HTR-8/SVneo (cell line): Measurements from ENCODE around the gene EDARADD.
A peak's percentile ranks its signal among the peaks of the same experiment; 100 is the strongest.

Experiments used
- DNase-seq: peaks from one replicate; pipeline ENCODE4 v3.0.0; 2011; ENCODE audit warnings: low spot score, mixed read lengths; ENCODE audit not compliant: insufficient read length
- FAIRE-seq: peaks from 2 replicates; lab custom pipeline; 2011; peaks lifted over from hg19 to GRCh38; lab: Jason Lieb, UNC

EDARADD gene

DNA sequence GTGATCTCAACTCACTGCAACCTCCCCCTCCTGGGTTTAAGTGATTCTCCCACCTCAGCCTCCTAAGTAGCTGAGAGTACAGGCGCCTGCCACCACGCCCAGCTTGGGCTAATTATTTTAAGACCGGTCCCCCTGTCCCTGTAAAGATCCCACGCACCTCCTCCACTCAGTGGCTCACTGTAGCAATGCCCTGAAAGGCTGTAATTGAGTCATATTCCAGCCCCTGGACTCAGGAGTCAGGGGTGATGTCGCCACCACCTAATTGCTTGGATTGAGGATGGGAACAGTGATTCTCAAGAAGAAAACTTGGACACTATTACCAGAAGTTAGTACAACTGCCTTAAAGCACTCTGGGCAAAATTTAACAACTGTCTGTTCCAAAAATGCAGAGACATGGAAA lies 3.1 kb upstream of the EDARADD start:
- FAIRE-seq (no peak), DNase-seq (no peak)

DNA sequence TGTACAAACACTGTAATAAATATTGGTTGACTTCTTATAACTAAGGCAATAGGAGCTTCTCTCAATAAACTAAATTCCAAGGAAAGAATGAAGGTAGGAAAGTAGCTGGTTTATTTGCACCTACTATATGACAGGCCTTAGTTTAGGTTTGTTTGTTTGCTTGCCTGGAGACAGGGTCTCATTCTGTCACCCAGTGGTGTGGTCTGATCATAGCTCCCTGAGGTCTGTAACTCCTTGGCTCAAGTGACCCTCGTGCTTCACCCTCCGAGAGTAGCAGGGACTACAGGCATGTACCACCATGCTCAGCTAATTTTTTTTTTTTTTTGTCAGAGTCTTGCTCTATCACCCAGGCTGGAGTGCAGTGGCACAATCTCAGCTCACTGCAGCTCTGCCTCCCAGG lies 1.9 kb upstream of the EDARADD start:
- FAIRE-seq: no peak
- DNase-seq: no peak

GRCh38 chr1:236394879-236395229 lies 768 bp downstream of the EDARADD start:
- no peak for FAIRE-seq
- no peak for DNase-seq

DNA sequence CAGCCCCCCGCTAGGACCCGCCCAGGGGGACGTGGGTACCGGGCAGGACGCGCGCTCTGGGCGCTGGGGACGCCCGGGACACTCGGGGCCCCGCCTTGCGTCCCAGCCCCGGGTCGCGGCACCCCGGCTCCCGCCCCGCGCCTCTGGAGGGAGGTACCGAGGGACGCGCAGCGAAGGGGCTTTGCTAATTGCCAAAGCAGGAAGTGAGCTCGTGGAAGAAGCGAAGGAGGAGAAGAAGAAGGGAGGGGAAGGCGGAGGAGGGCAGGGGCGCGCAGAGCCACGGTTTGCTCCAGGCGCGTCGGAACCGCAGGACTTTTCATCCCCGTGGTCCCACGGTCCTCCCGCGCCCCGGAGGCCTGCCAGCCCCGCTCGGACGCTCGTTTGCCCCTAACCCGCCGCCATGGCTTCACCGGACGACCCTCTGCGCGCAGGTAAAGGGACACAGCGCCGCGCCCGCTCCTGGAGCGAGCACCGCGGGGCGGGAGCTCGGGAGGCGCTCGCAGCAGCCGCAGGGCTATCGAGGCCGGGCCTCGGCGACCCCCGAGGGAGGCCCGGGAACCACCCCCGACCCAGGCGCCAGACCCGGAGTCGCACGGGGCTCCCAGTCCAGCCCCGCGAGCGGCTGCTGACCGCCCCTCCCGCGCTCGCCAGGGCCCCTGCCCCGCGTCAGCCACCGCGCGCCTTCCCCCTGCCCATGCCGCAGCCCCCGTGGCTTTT lies 1.3 kb downstream of the EDARADD start:
- no peak for FAIRE-seq
- peak; percentile 67 for DNase-seq

DNA sequence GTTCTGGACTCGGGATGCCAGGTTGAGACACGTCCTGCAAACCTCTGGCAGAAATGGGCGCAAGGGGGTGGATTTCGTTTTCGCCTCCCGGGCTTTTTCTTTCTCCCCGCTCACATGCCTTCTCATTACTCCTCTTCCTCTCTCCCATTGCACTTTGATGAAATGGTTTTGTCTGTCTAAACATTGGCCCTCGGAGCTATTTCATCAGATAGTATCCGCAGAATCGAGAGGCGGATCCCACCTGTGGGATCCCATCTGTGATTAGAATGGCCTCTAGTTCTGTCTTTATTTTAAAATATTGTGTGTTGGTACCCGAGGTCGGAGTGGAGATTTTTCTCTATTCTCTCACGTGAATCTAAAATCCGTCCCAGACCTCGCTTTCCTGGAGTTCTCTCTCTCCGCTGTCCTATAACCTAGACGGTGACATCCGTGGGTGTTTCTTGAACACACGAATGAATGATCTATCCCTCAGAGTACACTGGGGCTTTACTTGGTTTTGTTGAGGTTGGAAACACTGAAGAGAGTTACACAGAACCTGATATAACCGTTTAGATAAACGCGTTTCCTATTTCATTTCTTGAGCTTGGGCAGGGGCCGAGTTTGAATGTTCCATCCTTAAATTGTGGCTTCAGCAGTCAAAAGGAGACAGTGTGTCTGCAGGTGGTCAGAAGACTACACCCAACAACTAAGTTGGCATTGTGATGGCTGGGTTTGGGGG lies 2.0 kb downstream of the EDARADD start:
- no peak for DNase-seq
- FAIRE-seq: no peak

DNA sequence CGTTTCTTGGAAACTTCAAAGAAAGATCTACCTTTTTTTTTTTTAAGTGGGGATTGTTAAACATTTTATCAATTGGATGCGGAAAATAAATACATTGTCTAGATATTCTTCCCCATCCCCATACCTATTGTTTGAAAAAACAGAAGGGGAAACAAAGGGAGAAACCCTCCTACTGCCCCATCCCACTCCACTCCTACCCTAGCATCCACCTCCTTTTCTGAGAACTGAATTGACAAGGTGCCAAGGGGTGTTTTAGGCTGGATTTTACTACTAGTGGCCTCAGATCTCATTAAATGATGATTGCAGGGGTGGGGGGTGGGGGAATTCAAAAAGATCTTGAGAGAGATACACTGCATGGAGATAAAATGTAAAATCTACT lies 2.6 kb downstream of the EDARADD start:
- no peak for FAIRE-seq
- no peak for DNase-seq

DNA sequence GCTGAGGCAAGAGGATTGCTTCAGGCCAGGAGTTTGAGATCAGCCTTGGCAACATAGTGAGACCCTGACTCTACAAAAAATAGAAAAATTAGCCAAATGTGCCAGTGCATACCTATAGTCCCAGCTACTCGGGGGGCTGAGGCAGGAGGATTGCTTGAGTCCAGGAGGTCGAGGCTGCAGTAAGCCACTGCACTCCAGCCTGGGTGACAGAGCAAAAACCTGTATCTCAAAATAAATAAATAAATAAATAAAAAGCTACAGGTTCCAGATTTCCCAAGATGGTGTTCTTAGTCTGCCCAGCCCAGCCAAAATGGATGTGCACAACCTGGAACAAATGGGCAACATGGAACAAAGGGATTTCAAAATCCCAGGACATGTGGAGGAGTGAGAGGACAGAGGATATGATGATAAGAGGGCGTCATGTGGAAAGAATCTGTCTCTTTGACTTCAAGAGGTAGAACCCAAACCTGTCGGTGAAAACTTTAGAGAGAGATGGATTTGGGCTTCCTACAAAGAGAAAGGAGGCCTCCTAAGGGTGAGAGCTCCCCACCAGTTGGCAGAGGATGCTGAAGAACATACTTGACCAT lies 3.2 kb downstream of the EDARADD start:
- DNase-seq (no peak), FAIRE-seq (no peak)

- DNase-seq (no peak), FAIRE-seq (no peak)
Measured at GRCh38 chr1:236398538-236398937, 4.5 kb downstream of the EDARADD start.

DNA sequence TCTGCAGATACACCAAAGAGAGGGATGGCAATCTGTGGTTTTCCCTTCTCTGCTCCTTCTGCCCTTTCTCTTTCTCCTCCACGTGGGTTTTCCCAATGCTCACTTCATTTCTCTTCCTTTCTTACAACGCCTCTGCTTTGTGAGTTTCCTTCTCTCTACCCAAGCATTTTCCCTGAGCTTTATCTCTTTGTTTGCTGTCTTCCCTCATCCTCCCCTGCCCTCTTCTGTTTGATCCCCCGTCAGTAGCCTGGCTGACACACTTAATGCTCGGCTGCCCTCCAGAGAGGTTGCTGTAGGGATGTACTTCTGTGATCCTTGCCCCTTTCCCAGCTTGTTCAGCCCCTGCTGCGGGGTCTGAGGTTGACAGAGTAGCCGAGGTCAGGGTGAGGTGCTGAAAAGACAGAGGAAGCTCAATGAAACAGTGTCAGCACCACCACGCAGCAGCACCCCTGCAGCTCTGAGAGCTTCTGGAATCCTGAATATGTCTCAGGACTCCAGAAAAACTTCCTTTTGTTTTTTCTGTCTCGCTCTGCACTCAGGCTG lies 6.0 kb downstream of the EDARADD start:
- no peak for DNase-seq
- no peak for FAIRE-seq

- DNase-seq (no peak), FAIRE-seq (no peak)
Measured at GRCh38 chr1:236401698-236402097, 7.6 kb downstream of the EDARADD start.

DNA sequence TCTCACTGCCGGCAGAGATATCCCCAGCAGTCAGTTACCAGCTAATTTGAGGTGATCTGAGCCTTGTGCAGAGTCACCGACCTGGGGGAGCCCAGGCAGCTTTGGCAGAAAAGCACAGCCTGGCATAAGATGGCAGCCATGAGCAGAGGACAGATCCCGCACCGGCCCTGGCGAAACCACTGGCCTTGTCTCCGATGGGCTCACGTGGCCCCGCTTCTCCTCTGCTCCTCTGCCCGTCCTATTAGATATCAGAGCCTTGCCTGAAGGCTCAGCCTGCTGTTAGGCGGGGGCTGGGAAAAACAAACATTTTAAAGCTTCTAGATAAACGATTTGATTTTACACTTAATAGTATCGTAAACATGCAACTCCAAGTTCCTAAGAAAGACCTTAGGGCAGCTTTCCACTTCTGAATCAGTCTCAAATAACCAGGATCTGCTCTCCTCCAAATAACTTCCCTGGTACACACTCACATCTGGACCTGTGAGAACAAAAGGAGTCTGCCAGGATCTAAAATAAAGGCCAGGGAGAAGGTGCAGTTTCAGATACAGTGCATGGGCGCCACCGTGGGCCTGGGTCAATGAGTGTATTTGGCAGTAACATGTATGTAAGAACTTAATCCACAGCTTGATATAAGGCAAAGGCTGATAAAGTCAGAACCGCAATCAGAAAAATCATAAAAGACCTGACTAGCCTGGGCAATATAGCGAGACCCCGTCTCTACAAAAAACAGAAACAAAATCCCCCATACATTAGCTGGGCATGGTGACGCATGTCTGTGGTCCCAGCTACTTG lies 10.0 kb downstream of the EDARADD start:
- FAIRE-seq (no peak), DNase-seq (no peak)

- FAIRE-seq: no peak
- DNase-seq: no peak
Measured at GRCh38 chr1:236407059-236407458, 13.0 kb downstream of the EDARADD start.

- DNase-seq (no peak), FAIRE-seq (no peak)
Measured at GRCh38 chr1:236413688-236414087, 19.6 kb downstream of the EDARADD start.

DNA sequence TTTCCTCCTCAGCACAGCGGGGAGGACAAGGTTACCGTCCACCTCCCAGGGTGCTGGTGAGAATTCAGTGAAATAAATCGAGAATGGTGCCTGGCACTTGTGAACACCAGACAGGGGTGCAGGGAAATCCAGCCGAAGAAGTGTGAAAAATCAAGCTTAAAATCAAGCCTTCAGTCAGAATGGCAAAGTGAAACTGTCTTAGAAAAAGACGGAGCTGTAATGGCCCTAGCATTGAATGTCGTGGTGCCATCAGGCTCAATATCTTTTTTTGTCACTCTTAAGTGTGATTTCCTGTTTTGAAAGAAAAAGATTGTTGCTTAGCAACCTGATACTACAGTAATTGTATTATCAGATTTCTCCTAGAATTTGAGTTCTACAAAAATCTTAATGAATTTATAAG lies 22.1 kb downstream of the EDARADD start:
- FAIRE-seq: no peak
- DNase-seq: no peak

- FAIRE-seq: no peak
- DNase-seq: no peak
Measured at GRCh38 chr1:236417336-236417735, 23.2 kb downstream of the EDARADD start.

GRCh38 chr1:236419502-236419901 lies 25.4 kb downstream of the EDARADD start:
- FAIRE-seq (no peak), DNase-seq (no peak)

GRCh38 chr1:236421022-236421421 lies 26.9 kb downstream of the EDARADD start:
- DNase-seq: peak; percentile 32

DNA sequence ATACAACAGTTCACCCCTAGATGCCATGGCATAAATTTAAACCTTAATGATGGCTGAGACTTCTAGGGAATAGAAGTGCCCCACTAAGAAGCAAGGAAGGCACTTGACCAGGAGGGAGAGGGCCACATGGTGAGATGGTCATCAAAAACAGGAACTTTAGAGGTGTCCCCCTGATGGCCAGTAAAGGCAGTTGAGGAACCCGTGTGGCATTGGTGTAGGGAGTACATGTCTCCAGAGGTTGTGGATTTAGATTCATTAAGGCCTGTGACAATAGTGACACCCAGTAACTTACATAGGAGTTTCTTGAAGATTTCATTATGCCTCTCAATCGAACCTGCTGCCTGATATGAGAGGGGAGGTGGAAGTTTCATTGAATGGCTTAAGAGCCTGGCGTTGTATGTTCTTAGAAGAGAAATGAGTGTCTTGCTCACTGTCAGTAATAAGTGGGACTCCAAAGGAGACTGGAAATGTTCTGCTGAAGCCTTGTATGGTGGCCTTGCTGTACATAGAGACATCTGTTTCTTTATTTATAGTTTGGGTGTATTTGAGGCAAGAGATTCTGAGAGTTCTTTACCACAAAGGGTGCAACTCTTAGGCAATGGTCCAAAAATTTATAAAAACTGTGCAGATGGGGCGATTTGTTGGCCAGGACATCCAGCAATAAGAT lies 27.9 kb downstream of the EDARADD start:
- DNase-seq: no peak
- FAIRE-seq: no peak

More at GRCh38 chr1:236421022-236421421, 26.9 kb downstream of the EDARADD start:
- no peak for FAIRE-seq

GRCh38 chr1:236422517-236422876 lies 28.4 kb downstream of the EDARADD start:
- DNase-seq (no peak), FAIRE-seq (no peak)

DNA sequence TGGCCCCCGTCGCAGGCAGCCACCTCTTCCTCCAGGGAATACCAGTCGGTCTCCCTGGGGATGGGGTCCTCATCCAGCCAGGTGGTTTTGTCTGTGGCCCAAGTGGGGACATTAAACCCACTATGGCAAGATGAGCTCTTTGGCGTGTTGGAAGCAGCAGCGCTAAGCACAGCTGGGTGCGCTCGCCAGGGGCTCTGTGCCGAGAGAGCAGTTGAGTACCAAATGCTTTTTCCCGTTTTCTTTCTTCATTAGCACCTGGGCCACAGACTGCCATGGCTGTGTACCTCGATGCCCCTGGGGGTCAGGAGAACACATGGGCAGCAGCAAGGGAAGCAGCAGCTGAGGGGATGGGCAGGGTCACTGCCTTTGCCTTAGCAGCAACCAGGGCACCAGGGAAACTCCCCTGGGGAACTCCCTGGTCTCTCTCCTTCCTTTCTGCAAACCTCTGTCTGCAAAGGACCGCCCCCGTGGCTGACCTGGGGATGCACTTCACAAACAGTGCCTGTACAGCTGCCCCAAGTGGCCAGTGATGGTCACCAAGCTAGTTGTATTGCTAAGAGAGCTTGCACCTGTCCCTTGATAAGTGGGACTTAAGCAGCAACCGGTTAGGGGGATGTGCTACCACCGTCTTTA lies 31.1 kb downstream of the EDARADD start:
- DNase-seq (peak; percentile 14), FAIRE-seq (no peak)
